Naive thymus-derived CD8-positive, alpha-beta T cell (primary cell): Measurements from ENCODE around the gene EBF3. TPM values are rescaled to one million over a fixed set of nuclear protein-coding genes. Genes with fewer than 3 reads are reported as not detected.

ENCODE experiments used
- ATAC-seq, 2 donors: fragments of 150-1000 bp; cut with Tn5 transposase in 1 of 2; sonication (Bioruptor Pico), chemical (Tn5 transposase) in 1 of 2; 1 replicate in 1 of 2; 2 replicates in 1 of 2; pipeline ENCODE4 v1.10.0; 2021; ENCODE audit warnings: mild to moderate bottlenecking in 2 of 2, moderate library complexity in 2 of 2
- POLR2A ChIA-PET: fragments of 350-600 bp; sonication (Branson Sonifier 250); formaldehyde crosslinking; loops from one replicate; lab custom pipeline; 2021; ENCODE audit warnings: antibody characterized with exemption; lab: Charles Lee
- DNase-seq, 10 donors: peaks; one replicate each; pipeline versions ENCODE4 v3.0.0 to v3.0.0-alpha.2; 2020 to 2022
- H3K27ac Mint-ChIP-seq, 10 donors: one replicate each; pipeline ENCODE4 v1.8.0; 2020 to 2022; ENCODE audit warnings: mild to moderate bottlenecking in 10 of 10, mixed read lengths in 10 of 10, moderate library complexity in 4 of 10, inconsistent platforms in 1 of 10
- H3K27me3 Mint-ChIP-seq, 5 donors: one replicate each; pipeline ENCODE4 v1.8.0; 2021 to 2022; ENCODE audit warnings: mixed read lengths in 5 of 5
- H3K36me3 Mint-ChIP-seq, 3 donors: one replicate each; pipeline ENCODE4 v1.8.0; 2020 to 2022; ENCODE audit warnings: mixed read lengths in 3 of 3, mild to moderate bottlenecking in 2 of 3, inconsistent platforms in 1 of 3
- H3K4me1 Mint-ChIP-seq, 4 donors: one replicate each; pipeline ENCODE4 v1.8.0; 2021 to 2022; ENCODE audit warnings: mixed read lengths in 4 of 4
- H3K4me3 Mint-ChIP-seq, 10 donors: one replicate each; pipeline ENCODE4 v1.8.0; 2020 to 2022; ENCODE audit warnings: mild to moderate bottlenecking in 10 of 10, mixed read lengths in 10 of 10, moderate library complexity in 6 of 10, inconsistent platforms in 1 of 10
- H3K9me3 Mint-ChIP-seq, 9 donors: one replicate each; pipeline ENCODE4 v1.8.0; 2020 to 2022; ENCODE audit warnings: mixed read lengths in 9 of 9, mild to moderate bottlenecking in 3 of 9, inconsistent platforms in 1 of 9, moderate library complexity in 1 of 9
- polyA plus RNA-seq, 3 donors: library from polyadenylated mRNA; unstranded; fragments of 300-500 nt; fragmentation: Illumina TruSeq; gene quantifications; one replicate each; pipeline ENCODE4 v1.2.3, GENCODE V29; 2021
- total RNA-seq, 8 experiments: library from RNA in 2 of 8; stranded (reverse) in 2 of 8; gene quantifications; one replicate each; pipeline ENCODE4 v1.2.3 and lab custom pipeline; 2021 to 2026

Gene EBF3
- total and polyA plus RNA-seq, 5 experiments from 2014 or later, result not detected

DNA sequence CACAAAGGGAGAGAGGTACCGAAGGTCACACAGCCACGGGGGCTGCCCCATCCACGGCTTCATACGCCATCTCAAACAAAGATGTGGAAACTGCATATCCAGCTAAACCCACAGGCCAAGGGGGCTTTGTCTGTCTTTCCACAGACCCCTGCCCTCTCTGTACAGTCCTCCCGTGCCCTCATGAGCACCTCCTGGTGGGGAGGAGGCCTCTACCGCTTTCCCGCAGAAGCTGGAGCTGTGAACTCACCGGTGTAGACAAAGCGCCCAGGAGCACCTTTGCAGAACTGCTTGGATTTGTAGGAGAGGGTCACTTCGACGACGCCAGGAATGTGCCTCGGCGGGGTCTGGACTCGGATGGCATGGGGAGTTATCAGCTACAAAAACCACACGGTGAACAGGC, 97.2 kb downstream of the EBF3 start:
- H3K4me1 Mint-ChIP-seq, result peaks cover 6 to 10% (median 8%) of the 10 kb centered on the region in 4 donors
- POLR2A ChIA-PET, result no interaction called here
- H3K4me3 Mint-ChIP-seq, result no peak overlapping the region
- ATAC-seq (no peak), DNase-seq (no peak)
- peaks cover 0 to 6% (median 0%) of the 10 kb centered on the region in 5 donors for H3K27me3 Mint-ChIP-seq
- H3K9me3 Mint-ChIP-seq, result no peaks in the 10 kb centered on the region
- H3K27ac Mint-ChIP-seq, result no peak overlapping the region
- no peaks in the 10 kb centered on the region for H3K36me3 Mint-ChIP-seq

DNA sequence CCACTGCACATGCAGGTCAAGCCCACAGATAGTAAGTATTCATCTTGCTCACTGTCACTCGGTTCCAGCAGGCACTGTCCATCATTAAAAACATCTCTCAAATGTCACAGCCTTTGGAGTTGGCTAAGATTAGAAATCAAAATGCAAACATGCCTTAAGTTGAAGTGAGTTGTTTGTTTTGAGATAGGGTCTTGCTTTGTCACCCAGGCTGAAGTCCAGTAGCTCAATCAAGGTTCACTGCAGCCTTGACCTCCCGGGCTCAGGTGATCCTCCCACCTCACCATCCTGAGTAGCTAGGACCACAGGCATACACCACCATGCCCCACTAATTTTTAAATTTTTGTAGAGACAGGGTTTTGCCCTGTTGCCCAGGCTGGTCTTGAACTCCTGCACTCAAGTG, 98.1 kb downstream of the EBF3 start:
- DNase-seq (no peak), ATAC-seq (no peak)
- Mint-ChIP-seq H3K4me1 (peaks cover 2 to 3% (median 3%) of the 10 kb centered on the region in 4 donors), H3K27me3 (peaks cover 0 to 5% (median 0%) of the 10 kb centered on the region in 5 donors), H3K27ac (no peak overlapping the region), H3K4me3 (no peak overlapping the region), H3K9me3 (no peaks in the 10 kb centered on the region), H3K36me3 (no peaks in the 10 kb centered on the region)
- POLR2A ChIA-PET, result no interaction called here

DNA sequence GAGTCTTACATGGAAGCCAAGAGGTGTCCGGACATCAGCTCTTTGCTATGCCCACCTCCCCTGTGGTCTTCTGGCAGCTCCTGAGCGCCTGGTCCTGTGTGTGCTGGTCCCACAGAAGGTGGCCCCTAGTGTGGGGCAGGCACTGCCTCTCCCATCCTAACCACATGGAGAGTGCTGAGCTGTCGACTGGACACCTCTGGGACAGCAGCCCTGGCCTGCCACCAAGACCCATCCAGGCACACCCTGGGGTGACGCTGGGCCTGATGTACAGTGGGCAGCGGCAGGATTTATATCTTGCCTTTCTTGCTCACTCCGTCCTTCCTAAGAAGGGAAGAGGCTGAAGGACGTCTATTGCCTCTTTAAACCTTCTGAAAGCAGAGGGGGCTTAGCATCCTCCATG, 98.7 kb downstream of the EBF3 start:
- H3K27me3 Mint-ChIP-seq, result peaks cover 0 to 5% (median 0%) of the 10 kb centered on the region in 5 donors
- H3K27ac Mint-ChIP-seq, result peak overlapping the region in 1 of 10 donors; percentile 21
- no peaks in the 10 kb centered on the region for H3K9me3 Mint-ChIP-seq
- POLR2A ChIA-PET, result no interaction called here
- DNase-seq (no peak), ATAC-seq (no peak)
- H3K4me3 Mint-ChIP-seq, result no peak overlapping the region
- no peaks in the 10 kb centered on the region for H3K36me3 Mint-ChIP-seq
- H3K4me1 Mint-ChIP-seq, result peaks cover 0 to 2% (median 0%) of the 10 kb centered on the region in 4 donors

DNA sequence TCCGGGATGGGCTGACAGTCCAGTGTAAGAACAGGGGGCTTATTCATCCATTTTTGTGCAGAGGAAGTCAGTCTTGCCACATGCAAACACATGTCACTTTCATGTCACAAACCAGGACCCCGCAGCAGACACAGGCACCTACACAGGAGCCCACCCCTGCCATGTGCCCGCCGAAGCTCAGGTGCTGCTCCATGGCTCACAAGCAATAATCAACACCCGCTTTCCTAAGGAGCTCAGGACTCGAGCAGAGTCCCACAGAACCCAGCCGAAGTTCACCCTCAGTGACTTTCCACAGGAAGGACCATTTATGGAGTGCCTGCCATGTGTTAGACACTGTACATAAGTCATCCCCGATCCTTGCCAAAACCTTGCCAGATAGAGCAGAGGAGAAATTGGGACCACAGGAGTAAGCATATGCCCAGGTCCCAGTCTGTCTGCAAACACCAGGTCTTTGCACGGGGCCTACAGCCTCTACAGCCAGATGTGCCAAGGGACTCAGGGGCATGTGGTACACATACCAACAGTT, 99.4 kb downstream of the EBF3 start:
- Mint-ChIP-seq H3K4me3 (no peak overlapping the region), H3K9me3 (no peaks in the 10 kb centered on the region), H3K4me1 (peaks cover 0 to 2% (median 0%) of the 10 kb centered on the region in 4 donors), H3K27ac (no peak overlapping the region), H3K36me3 (no peaks in the 10 kb centered on the region), H3K27me3 (peaks cover 0 to 5% (median 0%) of the 10 kb centered on the region in 5 donors)
- DNase-seq, result no peak
- POLR2A ChIA-PET, result no interaction called here
- ATAC-seq, result no peak

DNA sequence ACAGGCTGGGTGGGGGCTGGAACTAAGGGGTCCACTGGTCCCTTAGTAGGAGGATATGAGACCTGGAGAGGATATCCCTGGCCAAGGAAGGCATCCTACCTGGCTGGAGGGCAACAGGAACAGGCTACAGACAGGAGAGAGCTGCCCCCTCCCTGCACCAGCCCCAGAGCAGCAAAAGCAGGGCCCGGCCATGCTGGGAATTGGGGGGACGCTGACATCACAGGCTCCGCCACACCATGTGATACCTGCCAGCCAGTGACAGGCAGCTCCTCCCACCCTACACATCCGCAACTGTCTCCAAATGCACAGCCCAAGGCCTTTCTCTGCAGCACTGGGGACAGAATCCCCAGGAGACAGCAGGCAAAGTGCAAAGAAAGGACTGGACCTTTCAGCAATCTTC, 100.0 kb downstream of the EBF3 start:
- Mint-ChIP-seq H3K4me3 (no peak overlapping the region), H3K27me3 (peaks cover 0 to 5% (median 0%) of the 10 kb centered on the region in 5 donors), H3K36me3 (no peaks in the 10 kb centered on the region), H3K9me3 (no peaks in the 10 kb centered on the region), H3K4me1 (peaks cover 0 to 2% (median 0%) of the 10 kb centered on the region in 4 donors), H3K27ac (no peak overlapping the region)
- ATAC-seq (no peak), DNase-seq (no peak)
- POLR2A ChIA-PET, result no interaction called here

DNA sequence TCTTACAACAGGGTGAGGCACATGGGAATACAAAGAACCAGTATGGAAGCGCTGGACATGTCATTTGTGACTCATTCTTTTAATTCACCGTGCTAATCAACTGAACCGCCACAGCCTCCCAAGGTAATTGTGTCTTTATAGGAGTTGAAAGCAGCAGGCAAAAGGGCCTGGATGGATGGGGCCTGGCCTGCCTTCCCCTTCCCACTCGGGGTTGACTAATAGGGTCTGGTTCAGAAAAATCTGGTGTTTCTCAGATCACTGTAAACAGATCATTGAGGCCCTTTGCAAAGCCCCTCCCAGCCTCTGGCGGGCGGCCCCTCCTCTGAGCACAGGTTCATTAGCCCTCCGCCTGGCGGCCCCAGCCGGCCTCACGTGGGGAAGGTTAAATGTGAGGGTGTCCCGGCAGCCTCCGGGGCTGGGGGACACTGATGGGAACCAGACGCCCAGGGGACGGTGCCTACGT, 100.8 kb downstream of the EBF3 start:
- no peak for DNase-seq
- no peaks in the 10 kb centered on the region for H3K36me3 Mint-ChIP-seq

DNA sequence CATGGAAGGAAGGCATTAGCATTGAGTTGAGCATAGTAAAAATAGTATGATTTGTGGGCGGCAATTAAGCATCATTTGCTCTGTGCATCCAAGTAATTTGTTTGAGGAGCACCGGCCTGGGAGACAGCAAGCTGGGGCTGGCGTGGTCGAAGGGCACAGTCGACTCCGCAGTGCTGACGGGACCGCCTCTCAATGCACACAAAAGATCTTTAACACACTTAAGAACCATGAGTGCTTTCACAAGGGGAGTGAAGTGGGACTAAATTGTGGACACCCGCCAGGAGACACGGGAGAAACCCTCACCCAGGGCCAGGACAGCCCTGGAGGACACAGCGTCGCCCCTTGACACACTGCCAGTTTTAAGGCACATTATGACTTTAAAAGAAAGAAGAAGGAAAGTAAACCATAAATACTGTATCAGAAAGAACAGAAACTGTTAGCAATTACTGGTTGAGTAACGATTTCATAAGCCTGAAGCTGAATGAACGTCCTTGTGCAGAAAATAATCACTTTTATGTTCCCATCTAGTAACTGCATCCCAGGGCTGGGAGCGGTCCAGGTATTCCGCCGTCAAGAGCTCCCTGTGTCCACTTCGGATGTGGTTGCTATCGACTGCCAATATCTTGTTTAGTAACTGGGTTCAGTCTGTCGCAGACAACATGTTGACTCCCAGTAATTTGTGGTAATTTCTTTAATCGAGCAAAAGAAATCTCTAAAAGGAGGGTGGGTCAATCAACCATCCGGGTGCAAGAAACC, 102.1 kb downstream of the EBF3 start:
- Mint-ChIP-seq H3K4me1 (peaks cover 0 to 2% (median 0%) of the 10 kb centered on the region in 4 donors), H3K27me3 (peaks cover 0 to 5% (median 0%) of the 10 kb centered on the region in 5 donors), H3K4me3 (no peak overlapping the region), H3K36me3 (no peaks in the 10 kb centered on the region), H3K27ac (peak overlapping the region in 1 of 10 donors; percentile 71), H3K9me3 (no peaks in the 10 kb centered on the region)
- POLR2A ChIA-PET, result no interaction called here
- ATAC-seq (no peak), DNase-seq (no peak)

More for the DNA sequence above, 100.8 kb downstream of the EBF3 start:
- Mint-ChIP-seq H3K27ac (no peak overlapping the region), H3K4me3 (no peak overlapping the region), H3K4me1 (peaks cover 0 to 2% (median 0%) of the 10 kb centered on the region in 4 donors), H3K9me3 (no peaks in the 10 kb centered on the region), H3K27me3 (peaks cover 0 to 5% (median 0%) of the 10 kb centered on the region in 5 donors)
- no peak for ATAC-seq
- POLR2A ChIA-PET, result no interaction called here

DNA sequence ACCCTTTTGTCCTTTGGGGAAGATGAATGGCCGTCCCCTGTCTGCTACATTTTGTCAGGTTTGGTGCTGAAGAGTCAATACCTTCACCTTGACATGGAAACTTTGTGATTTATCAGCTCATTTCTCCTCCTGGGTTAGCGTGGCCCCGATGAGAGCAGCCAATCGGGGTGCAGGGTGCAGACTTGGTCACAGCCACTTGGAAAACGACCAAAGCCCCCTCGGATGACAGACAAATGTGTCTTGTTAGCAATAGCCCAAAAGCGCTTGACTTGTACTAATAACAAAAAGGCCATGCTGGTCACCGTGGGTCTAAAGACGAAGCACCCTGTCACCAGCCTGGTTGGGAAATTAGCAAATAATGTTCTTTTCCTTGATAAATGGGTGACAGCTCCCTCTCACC, 103.7 kb downstream of the EBF3 start:
- Mint-ChIP-seq H3K36me3 (no peaks in the 10 kb centered on the region), H3K9me3 (peaks cover 0 to 3% (median 0%) of the 10 kb centered on the region in 9 donors), H3K4me3 (no peak overlapping the region), H3K4me1 (peaks cover 0 to 2% (median 0%) of the 10 kb centered on the region in 4 donors), H3K27me3 (peaks cover 0 to 5% (median 0%) of the 10 kb centered on the region in 5 donors), H3K27ac (no peak overlapping the region)
- ATAC-seq, result no peak
- POLR2A ChIA-PET, result no interaction called here
- DNase-seq, result no peak

DNA sequence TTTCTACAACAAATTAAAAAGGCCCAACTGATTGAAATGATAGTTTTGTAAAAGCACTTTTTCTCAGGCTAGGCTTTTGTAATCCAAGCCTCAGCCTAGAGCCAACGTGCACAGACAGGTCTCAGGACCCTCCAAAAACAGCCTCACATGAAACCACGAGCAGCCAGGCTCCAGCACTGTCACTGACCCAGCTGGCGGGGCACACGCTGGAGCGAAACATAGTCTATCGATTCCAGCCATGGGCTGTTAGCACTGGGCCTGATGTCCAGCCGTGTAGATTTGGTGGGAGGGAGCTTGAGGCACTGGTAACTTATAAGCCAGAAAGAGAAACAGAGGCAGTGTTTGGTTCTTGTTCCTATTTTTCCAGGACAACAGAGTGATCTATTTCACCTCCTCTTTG, 104.5 kb downstream of the EBF3 start:
- Mint-ChIP-seq H3K4me3 (no peak overlapping the region), H3K27ac (no peak overlapping the region), H3K9me3 (peaks cover 0 to 3% (median 0%) of the 10 kb centered on the region in 9 donors), H3K4me1 (peaks cover 0 to 2% (median 0%) of the 10 kb centered on the region in 4 donors), H3K27me3 (peaks cover 0 to 5% (median 0%) of the 10 kb centered on the region in 5 donors), H3K36me3 (no peaks in the 10 kb centered on the region)
- ATAC-seq, result no peak
- POLR2A ChIA-PET, result no interaction called here
- DNase-seq, result no peak

DNA sequence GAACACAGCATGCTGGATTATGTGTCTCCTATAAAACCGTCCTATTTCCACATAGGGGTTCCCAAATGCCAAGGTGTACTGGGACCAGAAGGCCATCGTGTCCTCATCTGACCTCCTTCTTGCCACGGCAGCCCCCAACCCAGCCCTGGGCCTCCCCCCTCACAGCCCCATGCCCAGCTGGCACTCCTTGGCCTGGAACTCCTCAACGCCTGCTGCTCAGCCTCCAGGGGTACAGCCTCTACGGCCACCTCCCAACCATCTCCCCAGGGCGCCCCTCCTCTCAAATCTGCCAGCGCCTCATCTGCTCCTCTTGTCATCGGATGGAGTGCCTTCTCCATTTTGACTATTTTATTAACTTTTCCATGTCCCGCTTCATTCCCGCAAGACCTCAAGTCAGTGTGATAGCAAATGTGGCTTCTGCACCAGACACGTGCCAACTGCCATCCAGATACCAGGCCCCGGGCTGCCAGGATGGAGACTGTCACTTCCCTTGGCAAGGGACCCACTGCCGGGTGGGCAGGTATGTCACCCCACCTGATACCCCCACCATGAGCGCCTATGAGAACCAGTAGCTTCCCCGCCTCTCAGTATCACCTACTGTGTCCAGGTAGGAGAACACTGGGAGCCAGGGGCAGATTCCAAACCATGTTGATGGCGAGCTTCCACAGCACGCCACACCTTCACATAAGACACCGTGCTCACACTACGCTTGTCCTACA, 106.7 kb downstream of the EBF3 start:
- H3K27me3 Mint-ChIP-seq, result peaks cover 0 to 5% (median 4%) of the 10 kb centered on the region in 5 donors
- ATAC-seq (no peak), DNase-seq (no peak)
- no peaks in the 10 kb centered on the region for H3K4me1 Mint-ChIP-seq
- H3K36me3 Mint-ChIP-seq, result no peaks in the 10 kb centered on the region
- no peak overlapping the region for H3K4me3 Mint-ChIP-seq
- peaks cover 0 to 3% (median 0%) of the 10 kb centered on the region in 9 donors for H3K9me3 Mint-ChIP-seq
- POLR2A ChIA-PET, result no interaction called here
- H3K27ac Mint-ChIP-seq, result peak overlapping the region in 1 of 10 donors; percentile 44

DNA sequence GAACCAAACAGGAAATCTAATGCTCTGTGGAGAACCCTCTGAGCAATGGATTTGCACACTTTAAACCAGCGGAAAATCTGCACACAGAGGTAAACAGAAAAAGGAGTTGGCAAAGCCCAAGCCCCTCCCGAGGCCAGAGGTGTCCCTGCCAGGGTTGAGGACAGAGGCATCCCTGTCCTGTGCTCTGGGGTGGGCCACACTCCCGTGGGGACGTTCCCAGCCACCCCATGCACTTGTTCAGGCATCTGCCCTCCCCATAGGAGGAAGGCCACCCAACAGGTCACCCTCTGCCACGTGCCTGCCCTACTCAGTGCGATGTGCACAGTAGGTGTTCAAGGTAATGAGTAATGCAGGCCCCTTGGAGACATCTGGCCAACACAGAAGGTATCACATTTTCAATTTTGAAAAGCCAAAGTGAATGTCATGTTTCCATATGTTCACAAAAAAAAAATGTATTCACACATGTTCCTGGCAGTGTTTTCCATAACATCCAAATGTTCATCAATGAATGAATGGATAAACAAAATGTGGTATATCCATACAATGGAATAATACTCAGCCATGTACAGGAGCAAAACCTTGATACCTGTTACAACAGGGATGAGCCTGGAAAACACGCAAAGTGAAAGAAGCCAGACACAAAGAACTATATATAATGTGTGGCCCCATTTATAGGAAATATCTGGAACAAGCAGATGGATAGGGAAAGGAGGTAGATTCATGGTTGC, 108.1 kb downstream of the EBF3 start:
- H3K4me3 Mint-ChIP-seq, result no peak overlapping the region
- H3K36me3 Mint-ChIP-seq, result no peaks in the 10 kb centered on the region
- peaks cover 1 to 11% (median 4%) of the 10 kb centered on the region in 5 donors for H3K27me3 Mint-ChIP-seq
- no peak overlapping the region for H3K27ac Mint-ChIP-seq
- ATAC-seq (no peak), DNase-seq (no peak)
- peaks cover 0 to 3% (median 0%) of the 10 kb centered on the region in 9 donors for H3K9me3 Mint-ChIP-seq
- H3K4me1 Mint-ChIP-seq, result no peaks in the 10 kb centered on the region
- POLR2A ChIA-PET, result no interaction called here
